Endothelial cell of umbilical vein (primary cell): ENCODE measurements around the gene THAP4.

Source experiments
- CTCF ChIP-seq, 2 donors: IDR thresholded peaks; 1 replicate in 1 of 2; 2 replicates in 1 of 2; pipeline ENCODE4 v1.5.1; 2011; ENCODE audit warnings: low read length in 2 of 2, mild to moderate bottlenecking in 2 of 2, moderate library complexity in 2 of 2, control low read depth in 1 of 2, inconsistent platforms in 1 of 2, low read depth in 1 of 2; ENCODE audit not compliant: insufficient read depth in 1 of 2; ENCODE audit errors: extremely low read depth in 1 of 2
- EZH2 ChIP-seq: IDR thresholded peaks from 2 replicates; pipeline ENCODE4 v1.6.1; 2012; ENCODE audit warnings: borderline replicate concordance, low read depth, mild to moderate bottlenecking, moderate library complexity, low read length, inconsistent platforms; ENCODE audit not compliant: severe bottlenecking
- FOS ChIP-seq: IDR thresholded peaks from 2 replicates; pipeline ENCODE4 v1.6.1; 2011; ENCODE audit warnings: mild to moderate bottlenecking, low read length, moderate library complexity, borderline replicate concordance; ENCODE audit not compliant: insufficient read depth
- JUN ChIP-seq: IDR thresholded peaks from 2 replicates; pipeline ENCODE4 v1.6.1; 2011; ENCODE audit warnings: borderline replicate concordance, low read depth; ENCODE audit not compliant: insufficient read length, insufficient read depth
- MAX ChIP-seq: IDR thresholded peaks from 2 replicates; pipeline ENCODE4 v1.6.1; 2011; ENCODE audit not compliant: insufficient read depth, insufficient read length
- MYC ChIP-seq: IDR thresholded peaks from one replicate; pipeline ENCODE4 v1.6.1; 2011; ENCODE audit warnings: mild to moderate bottlenecking, low read depth, low read length
- POLR2A ChIP-seq: IDR thresholded peaks from 2 replicates; pipeline ENCODE4 v1.6.1; 2012; ENCODE audit warnings: low read depth, mild to moderate bottlenecking, control low read depth, low read length
- POLR2AphosphoS5 ChIP-seq: IDR thresholded peaks from 2 replicates; pipeline ENCODE4 v1.6.1; 2012; ENCODE audit warnings: low read depth, mild to moderate bottlenecking, control low read depth, low read length, moderate library complexity; ENCODE audit not compliant: insufficient read depth

- TF ChIP-seq CTCF (IDR thresholded peaks at IDR 0.05; ENCODE audit: extremely low read depth in 1 of 2, insufficient read depth in 1 of 2, low read depth in 1 of 2, low read length in 2 of 2): no peak
- TF ChIP-seq POLR2A: no peak
- no peak for TF ChIP-seq MAX
- TF ChIP-seq JUN: no peak
- no peak for TF ChIP-seq MYC
- no peak for TF ChIP-seq EZH2
- no peak for TF ChIP-seq POLR2AphosphoS5
- TF ChIP-seq FOS: no peak
Measured at GRCh38 chr2:241563031-241563507, 73.9 kb downstream of the THAP4 start.
